Measurements from ENCODE around the gene HBB. TPM values are rescaled to one million over a fixed set of nuclear protein-coding genes. Genes with fewer than 3 reads are reported as not detected.

The HBB gene
- polyA plus RNA-seq, 3 donors, result 3.0 to 298 (median 278) TPM

- no peak overlapping the region for H3K27ac ChIP-seq (ENCODE audit: low read depth in 1 of 2, low read length in 2 of 2)
- no peaks in the 10 kb centered on the region for H4K20me1 ChIP-seq (ENCODE audit: insufficient read depth, low read length)
- no peak overlapping the region for H3K4me2 ChIP-seq (replicated peaks; ENCODE audit: extremely low read depth, low read length, poor library complexity, severe bottlenecking)
- no peaks in the 10 kb centered on the region for H3K27me3 ChIP-seq (ENCODE audit: control insufficient read depth in 2 of 2, insufficient read depth in 2 of 2, low read length in 2 of 2)
- Mint-ChIP-seq H3K27me3 (ENCODE audit: low read depth in 3 of 3) (peaks cover 0 to 1% (median 0%) of the 10 kb centered on the region in 3 donors), H3K27ac (no peak overlapping the region), H3K4me1 (peaks cover 7% of the 10 kb centered on the region), H3K9me3 (no peaks in the 10 kb centered on the region), H3K4me3 (no peak overlapping the region), H3K36me3 (no peaks in the 10 kb centered on the region)
- H3K79me2 ChIP-seq (ENCODE audit: insufficient read depth, low read length), result no peaks in the 10 kb centered on the region
- WGBS (ENCODE audit: insufficient coverage), result no CpG with 5 or more reads among the region's 1 CpG
- H3K36me3 ChIP-seq (replicated peaks in 1 of 2; ENCODE audit: control insufficient read depth in 1 of 2, insufficient read depth in 2 of 2, low read length in 2 of 2), result no peaks in the 10 kb centered on the region
- intact Hi-C loops (cut with micrococcal nuclease), result no loop called here
- no peaks in the 10 kb centered on the region for H3K4me1 ChIP-seq (ENCODE audit: control insufficient read depth in 1 of 2, insufficient read depth in 2 of 2, low read length in 2 of 2)
- H3K9ac ChIP-seq (ENCODE audit: insufficient read depth, low read length, poor library complexity, severe bottlenecking), result no peak overlapping the region
- H3K4me3 ChIP-seq (replicated peaks in 1 of 3; ENCODE audit: low read depth in 2 of 3, low read length in 3 of 3), result no peak overlapping the region
- DNase-seq, result no peak
- no peak overlapping the region for H2AFZ ChIP-seq (ENCODE audit: insufficient read depth, low read depth, low read length, poor library complexity, severe bottlenecking)
- H3K9me3 ChIP-seq (replicated peaks in 1 of 2; ENCODE audit: control insufficient read depth in 1 of 2, insufficient read depth in 1 of 2, low read length in 2 of 2), result no peaks in the 10 kb centered on the region
- TF ChIP-seq CTCF (IDR thresholded peaks at IDR 0.05), result no peak
Observed at GRCh38 chr11:5233307-5233706, 6.4 kb upstream of the HBB start.

GRCh38 chr11:5232821-5233220, 6.0 kb upstream of the HBB start:
- Histone ChIP-seq H3K9ac (ENCODE audit: insufficient read depth, low read length, poor library complexity, severe bottlenecking) (no peak overlapping the region), H3K4me3 (replicated peaks in 1 of 3; ENCODE audit: low read depth in 2 of 3, low read length in 3 of 3) (no peak overlapping the region), H3K9me3 (replicated peaks in 1 of 2; ENCODE audit: control insufficient read depth in 1 of 2, insufficient read depth in 1 of 2, low read length in 2 of 2) (no peaks in the 10 kb centered on the region), H3K4me1 (ENCODE audit: control insufficient read depth in 1 of 2, insufficient read depth in 2 of 2, low read length in 2 of 2) (no peaks in the 10 kb centered on the region), H3K36me3 (replicated peaks in 1 of 2; ENCODE audit: control insufficient read depth in 1 of 2, insufficient read depth in 2 of 2, low read length in 2 of 2) (no peaks in the 10 kb centered on the region), H3K4me2 (replicated peaks; ENCODE audit: extremely low read depth, low read length, poor library complexity, severe bottlenecking) (no peak overlapping the region), H3K27ac (ENCODE audit: low read depth in 1 of 2, low read length in 2 of 2) (no peak overlapping the region), H2AFZ (ENCODE audit: insufficient read depth, low read depth, low read length, poor library complexity, severe bottlenecking) (no peak overlapping the region), H3K27me3 (ENCODE audit: control insufficient read depth in 2 of 2, insufficient read depth in 2 of 2, low read length in 2 of 2) (no peaks in the 10 kb centered on the region), H4K20me1 (ENCODE audit: insufficient read depth, low read length) (no peaks in the 10 kb centered on the region), H3K79me2 (ENCODE audit: insufficient read depth, low read length) (no peaks in the 10 kb centered on the region)
- no peak for TF ChIP-seq CTCF (IDR thresholded peaks at IDR 0.05)
- Mint-ChIP-seq H3K36me3 (no peaks in the 10 kb centered on the region), H3K4me3 (no peak overlapping the region), H3K27ac (no peak overlapping the region), H3K27me3 (ENCODE audit: low read depth in 3 of 3) (peaks cover 0 to 1% (median 0%) of the 10 kb centered on the region in 3 donors), H3K4me1 (peaks cover 7% of the 10 kb centered on the region), H3K9me3 (no peaks in the 10 kb centered on the region)
- intact Hi-C loops (cut with micrococcal nuclease), result no loop called here
- no CpG with 5 or more reads among the region's 2 CpGs for WGBS (ENCODE audit: insufficient coverage)
- DNase-seq, result no peak
